HG03095 (cell line): ENCODE measurements around the gene SAPCD2.
"Not testable (repeated sequence)": the region's sequence is repeated elsewhere in the genome, so short reads cannot be mapped to it uniquely, and the experiment has no call there.

Experiments used
- ATAC-seq: cut with Tn5 transposase; IDR thresholded peaks from one replicate; pipeline ENCODE4 v1.9.1; 2021; ENCODE audit warnings: moderate library complexity; ENCODE audit not compliant: unreplicated experiment

Gene SAPCD2, protein sequence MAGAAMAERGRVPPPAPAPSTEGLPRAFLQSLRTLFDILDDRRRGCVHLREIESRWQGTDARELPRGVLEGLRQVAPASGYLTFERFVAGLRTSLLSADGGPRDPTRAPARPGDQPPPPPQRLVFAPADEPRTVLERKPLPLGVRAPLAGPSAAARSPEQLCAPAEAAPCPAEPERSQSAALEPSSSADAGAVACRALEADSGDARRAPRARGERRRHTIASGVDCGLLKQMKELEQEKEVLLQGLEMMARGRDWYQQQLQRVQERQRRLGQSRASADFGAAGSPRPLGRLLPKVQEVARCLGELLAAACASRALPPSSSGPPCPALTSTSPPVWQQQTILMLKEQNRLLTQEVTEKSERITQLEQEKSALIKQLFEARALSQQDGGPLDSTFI

DNA sequence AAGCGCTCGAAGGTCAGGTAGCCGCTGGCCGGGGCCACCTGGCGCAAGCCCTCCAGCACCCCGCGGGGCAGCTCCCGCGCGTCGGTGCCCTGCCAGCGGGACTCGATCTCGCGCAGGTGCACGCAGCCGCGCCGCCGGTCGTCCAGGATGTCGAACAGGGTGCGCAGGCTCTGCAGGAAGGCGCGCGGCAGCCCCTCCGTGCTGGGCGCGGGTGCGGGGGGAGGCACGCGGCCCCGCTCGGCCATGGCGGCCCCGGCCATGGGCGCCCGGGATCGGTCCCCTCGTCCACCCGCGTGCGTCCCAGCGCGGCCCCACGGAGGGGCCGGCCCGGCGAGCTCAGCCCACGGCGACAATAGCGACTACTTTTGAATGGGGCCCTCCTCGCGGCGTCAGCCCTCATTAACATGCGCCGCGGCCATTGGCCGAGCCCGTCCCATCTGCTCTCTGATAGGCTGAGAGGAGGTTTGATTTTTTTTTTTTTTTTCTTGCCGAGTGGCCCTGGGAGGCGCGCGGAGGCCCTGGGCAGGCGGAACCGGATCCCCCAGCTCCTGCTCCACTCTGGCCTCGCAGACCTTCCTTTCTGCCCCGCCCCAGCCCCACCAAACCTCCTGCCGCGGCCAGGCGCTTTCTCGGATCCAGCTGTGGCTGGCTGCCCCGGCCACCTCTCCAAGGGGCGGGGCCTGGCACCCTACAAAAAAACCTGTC is at the start of gene SAPCD2:
Gene SAPCD2 (minus strand): TSS at position 357 of the 705 bp plus-strand sequence. CDS start 97 bp downstream, at position 260.
- ATAC-seq: peak; percentile 50

DNA sequence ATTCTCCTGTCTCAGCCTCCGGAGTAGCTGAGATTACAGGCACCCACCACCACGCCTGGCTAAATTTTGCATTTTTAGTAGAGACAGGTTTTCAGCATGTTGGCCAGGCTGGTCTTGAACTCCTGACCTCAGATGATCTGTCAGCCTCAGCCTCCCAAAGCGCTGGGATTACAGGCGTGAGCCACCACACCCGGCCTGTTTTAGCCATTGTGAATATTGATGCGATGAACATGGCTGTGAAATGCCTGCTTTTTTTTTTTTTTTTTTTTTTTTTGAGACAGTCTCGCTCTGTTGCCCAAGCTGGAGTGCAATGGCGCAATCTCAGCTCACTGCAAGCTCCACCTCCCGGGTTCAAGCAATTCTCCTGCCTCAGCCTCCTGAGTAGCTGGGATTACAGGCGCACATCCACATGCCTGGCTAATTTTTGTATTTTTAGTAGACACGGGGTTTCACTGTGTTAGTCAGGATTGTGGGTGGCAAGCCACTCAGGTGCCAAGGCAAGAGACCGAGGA is 47.8 kb upstream of the SAPCD2 start:
- ATAC-seq: not testable (repeated sequence)

DNA sequence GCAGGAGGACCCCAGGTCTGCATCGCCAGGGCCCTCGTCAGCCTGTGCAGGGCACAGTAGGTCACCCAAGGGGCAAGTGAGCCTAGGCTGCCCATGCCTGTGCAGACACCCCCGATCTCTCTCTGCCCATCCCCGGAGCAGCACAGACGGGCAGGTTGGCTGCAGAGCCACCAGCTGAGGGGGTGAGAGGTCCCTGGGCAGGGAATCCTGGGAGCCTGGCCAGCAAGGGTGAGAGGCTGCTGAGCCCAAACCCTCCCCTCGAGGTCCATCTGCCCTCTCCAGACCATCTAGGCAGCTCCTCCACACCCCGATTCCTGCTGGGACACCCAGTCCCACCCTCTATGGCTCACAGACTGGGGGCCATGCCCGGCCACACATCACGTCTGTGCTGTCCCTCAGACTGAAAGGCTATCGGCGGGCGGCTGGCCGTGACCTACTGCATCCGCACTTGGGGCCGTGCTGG is 46.9 kb upstream of the SAPCD2 start:
- ATAC-seq: no peak

DNA sequence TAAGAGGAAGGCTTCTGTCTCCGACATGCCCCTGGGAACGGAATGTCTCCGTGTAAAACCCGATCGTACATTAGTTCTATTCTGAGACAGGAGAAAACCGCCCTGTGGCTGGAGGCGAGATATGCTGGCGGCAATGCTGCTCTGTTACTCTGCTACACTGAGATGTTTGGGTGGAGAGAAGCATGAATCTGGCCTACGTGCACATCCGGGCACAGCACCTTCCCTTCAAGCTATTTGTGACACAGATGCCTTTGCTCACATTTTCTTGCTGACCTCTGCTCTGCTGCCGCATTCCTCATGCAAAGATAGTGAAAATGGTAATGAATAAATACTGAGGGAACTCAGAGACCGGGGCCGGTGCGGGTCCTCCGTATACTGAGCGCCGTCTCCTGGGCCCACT is 46.4 kb upstream of the SAPCD2 start:
- no peak for ATAC-seq

DNA sequence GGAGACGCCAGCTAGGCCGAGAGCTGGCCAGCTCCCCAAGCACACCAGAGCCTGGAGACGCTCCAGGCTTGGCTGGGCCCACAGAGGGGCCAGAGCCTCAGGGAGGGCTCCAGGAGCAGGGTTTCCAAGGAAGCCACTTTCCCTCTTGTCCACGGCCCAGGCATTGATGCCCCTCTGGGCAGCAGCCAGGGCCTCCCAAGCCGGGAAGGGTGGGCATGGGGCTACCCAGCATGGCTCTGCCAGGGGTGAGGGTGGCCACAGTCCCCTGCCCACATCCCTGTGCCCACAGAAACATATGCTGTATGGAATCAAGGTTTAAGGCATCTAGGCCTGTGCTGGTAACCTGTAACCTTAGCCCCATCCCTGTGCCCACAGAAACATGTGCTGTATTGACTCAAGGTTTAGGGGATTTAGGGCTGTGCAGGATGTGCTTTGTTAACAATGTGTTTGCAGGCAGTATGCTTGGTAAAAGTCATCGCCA is 45.7 kb upstream of the SAPCD2 start:
- ATAC-seq: no peak

DNA sequence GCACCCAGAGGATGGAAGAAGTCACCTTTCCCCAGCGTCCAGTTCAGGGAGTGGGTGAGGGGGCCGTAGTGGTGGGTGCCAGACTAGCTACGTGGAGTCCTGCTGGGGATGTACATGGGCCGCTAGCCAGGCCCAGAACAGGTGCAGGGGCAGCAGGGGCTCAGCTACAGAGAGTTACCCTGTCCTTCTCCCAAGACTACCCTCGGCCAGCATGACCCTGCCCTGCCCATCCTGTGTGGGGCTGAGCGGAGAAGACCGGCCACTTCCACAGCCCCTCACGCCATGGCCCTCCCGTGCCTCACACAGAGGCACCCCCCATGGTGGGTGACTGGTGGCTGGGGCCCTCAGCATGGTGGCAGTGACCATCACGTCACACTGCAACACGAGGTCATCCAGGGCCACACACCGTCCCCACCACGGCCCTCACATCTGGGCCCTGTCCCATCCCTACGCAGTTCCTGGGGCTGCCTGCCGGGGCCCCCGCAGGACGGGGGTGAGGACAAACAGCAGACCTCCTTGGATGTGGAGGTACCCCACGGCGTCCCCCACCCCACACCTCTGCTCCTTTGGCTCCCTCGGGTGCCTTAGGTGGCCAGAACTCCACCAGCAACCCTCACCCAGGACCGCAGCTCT is 45.2 kb upstream of the SAPCD2 start:
- ATAC-seq: no peak

DNA sequence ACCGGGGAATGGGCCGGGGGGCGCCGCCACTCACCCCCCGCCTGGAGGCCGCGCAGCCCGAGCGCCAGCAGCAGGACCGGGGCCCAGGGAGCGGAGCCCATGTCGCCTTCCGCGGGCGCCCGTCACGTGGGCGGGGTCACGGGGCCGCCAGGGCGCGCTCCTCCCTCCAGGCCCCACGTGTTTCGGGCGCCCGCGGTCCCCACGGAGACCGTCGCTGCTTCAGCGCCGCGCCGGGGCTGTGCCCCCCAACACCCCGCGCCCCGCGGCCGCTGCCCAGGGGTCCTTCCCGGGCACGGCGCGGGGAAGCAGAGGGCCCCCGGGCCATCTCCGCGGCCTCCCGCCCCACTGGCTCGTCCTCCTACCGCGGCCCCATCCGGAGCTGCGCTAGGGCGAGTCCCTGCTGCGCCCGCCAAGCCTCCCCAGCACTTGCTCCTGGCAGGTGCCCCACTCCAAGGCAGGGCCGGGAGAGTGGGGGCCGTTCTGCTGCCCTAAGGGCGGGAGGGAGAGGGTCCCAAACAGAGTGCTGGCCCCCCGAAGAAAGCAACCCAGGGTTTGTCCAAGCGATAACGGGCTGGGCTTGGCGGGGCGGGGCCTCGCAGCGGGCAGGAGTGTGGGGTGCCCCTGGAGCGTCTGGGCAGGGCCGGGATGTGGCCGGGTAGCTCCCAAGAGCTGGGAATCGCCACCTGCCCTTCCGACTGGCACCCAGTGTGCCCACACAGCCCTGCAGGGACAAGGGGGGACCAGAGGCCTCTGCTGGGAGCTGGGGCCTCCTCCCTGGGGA is 44.4 kb upstream of the SAPCD2 start, which contains the start of gene DPP7:
Gene DPP7 (minus strand): TSS at position 121 of the 781 bp plus-strand sequence. CDS start 20 bp downstream, at position 101.
- ATAC-seq: peak; percentile 53

DNA sequence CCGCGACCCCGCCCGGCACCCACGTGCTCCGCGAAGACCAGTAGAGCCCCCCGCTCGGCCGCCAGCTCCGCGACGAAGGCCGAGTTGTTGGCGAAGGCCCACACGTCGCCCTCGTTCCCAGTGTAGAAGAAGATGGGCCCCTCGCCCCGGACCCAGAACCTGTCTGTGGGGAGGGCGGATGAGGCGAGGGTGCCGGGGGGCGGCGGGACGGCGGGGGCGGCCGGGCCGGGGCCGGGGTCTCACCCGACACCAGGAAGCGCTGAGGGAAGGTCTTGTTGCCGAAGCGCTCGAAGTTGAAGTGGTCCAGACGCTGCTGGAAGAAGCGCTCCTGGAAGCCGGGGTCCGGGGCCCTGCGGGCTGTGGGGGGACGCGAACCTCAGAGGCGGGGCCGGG is 43.9 kb upstream of the SAPCD2 start:
- ATAC-seq: peak; percentile 7

DNA sequence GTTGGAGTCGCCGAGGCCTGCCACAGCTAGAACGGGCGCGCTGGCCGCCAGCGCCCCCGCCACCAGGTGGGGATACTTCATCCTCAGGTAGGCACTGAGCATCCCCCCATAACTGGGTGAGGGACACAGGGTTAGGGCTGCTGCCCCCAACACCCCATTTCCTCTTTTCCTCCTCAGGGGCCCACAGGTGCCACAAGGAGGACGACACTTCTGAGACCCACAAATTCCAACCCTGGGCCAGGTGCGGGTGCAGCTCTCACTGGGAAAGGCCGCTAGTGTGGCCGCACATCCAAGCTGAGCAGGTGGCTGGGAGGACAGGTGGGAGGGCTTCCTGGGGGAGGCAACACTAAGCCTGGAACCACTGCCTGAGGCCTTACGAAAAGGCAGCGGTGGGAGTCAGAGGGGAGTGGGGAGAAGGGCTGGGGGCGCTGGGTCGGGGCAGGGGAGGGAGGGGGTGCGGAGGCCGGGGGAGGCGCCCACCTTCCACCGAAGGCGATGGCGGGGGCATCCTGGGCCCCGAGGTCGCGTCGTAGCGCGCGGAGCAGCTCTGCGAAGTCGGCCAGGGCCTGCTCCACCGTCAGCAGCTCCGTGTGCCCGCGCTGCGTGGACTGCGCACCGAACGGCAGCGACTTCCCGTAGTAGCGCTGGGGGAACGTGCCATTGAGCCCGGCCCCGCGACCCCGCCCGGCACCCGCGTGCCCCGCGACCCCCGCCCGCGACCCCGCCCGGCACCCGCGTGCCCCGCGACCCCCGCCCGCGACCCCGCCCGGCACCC is 43.2 kb upstream of the SAPCD2 start:
- no peak for ATAC-seq

DNA sequence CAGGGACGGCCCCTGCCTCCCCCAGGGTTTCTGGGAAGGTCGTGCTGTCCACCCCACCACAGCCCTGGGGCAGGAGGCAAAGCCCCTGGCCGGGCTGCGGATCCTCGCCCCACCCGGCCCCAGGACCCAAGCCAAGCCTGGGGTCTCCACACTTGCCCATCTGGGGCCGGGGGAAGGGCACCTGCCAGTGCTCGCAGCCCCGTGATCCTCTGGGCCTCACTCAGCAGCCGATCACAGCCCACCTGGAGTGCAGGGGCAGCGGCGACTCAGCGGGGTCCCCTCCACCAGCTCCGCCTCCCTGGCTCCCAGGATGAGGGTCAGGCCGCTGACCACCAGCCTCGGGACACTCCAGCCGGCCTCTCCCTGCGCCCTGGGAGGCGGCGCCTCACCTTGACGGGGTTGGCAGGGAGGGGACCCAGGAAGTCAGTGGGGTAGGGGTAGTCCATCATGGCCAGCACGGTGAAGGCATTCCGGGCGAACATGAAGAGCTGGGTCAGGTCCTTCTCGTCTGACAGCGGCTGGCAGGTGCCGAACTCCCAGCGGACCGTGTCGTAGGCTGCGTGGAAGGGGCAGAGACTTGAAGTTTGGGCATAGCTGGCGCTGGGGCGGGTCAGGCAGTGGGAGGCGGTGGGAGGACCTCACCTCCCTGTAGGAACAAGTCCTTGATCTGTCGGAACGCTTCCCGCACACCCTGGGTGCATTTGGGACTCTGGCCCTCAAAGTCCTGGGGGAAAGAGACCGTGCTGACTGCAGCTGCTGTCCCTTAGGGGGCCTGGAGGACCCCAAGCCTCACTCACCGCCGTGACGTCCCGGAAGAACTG is 42.4 kb upstream of the SAPCD2 start:
- no peak for ATAC-seq

DNA sequence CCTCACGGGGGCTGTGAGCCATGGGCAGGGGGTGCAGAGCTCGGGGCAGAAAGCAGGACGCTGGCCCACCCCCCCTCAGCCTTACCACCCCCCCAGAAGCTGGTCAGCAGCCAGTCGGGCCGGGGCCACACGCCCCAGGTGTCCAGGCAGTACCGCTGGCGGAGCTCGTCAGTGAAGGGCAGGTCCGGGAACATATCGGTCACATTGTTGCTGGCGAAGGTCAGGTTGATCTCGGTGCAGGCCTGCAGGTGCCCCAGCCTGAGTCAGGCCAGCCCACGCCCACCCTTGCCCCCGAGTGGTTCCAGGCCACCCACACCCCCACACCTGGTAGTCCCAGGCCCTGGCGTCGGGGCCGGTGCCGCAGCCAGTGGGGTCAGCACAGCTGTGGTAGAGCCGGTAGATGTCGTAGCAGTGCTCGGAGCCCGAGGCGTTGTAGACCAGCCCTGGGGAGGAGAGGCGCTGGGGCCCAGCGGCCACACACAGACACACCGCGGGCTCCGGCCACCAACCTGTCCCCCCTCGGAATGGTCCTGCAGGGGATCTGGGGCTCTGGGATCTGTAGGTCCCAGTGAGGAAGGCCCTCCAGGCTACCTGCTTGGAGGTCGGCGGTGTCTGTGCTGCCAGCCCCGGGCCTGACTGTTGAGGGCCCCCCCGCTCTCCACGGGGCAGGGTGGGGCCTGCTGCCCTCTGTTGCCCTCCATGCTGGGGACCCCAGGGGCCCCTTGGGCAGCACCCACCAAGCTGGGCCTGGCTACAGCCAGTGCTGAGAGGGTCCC is 41.6 kb upstream of the SAPCD2 start:
- no peak for ATAC-seq

DNA sequence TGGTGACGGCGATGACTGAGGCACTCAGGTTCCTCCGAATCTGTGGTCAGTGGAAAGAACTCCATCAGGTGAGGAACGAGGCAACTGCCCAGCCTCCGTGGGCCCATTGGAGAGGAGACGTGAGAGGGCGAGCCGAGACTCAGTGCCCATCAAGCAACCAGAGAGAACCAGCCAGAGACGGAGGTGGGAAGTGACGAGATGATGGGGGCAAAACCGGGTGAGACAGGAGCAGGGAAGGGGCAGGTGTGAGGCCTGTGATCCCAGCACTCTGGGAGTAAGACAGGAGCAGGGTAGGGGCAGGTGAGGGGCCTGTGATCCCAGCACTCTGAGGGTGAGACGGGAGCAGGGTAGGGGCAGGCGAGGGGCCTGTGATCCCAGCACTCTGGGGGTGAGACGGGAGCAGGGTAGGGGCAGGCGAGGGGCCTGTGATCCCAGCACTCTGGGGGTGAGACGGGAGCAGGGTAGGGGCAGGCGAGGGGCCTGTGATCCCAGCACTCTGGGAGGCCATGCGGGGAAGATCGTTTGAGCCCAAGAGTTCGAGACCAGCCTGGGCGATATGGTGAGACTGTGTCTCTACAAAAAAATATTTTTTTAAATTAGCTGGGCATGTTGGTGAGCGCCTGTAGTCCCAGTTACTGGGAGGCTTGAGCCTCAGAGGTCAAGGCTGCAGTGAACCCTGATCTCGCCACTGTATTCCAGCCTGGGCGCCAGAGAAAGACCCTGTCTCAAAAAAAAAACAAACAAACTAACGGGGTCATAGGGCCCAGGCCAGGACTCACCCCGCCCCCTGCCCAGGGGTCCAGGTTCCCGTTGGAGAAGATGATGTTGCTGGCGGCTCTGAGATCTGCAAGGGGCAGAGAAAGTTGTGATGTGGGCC is 40.8 kb upstream of the SAPCD2 start:
- no peak for ATAC-seq

DNA sequence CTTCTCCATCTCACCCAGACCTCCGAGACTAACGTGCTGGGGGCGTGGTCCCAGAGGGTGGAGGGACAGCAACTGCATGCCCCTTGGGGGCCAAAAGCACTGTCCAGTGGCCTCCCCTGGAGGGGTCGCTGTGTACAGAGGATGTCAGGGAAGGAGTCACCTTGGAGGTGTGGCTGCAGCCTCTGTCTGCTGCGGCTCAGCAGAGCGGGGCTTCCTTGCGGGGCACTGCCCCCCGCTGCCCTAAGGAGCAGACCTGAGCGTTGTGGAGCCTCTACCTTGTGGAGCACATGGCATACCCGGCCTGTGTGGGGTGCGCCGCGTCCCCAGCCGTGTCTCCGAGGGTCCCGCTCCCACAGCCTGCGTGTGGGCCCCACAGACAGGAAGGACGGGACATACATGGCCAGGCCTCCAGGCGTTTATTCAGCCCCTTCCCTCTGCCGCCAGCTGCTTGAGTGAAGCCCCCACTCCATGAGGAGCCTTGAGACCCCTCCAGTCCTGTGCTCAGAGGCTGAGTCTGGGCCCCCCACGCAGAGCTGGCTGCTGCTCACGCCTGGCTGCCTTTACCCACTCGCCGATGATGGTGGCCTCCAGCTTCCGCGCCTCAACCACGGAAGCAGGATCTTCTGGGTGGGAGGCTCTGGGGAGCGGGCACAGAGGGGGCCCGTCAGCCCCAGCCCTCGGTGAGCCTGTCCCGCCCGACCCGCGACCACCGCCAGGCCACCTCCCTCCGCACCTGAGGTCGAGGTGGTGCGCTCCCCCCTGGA is 40.0 kb upstream of the SAPCD2 start:
- no peak for ATAC-seq

DNA sequence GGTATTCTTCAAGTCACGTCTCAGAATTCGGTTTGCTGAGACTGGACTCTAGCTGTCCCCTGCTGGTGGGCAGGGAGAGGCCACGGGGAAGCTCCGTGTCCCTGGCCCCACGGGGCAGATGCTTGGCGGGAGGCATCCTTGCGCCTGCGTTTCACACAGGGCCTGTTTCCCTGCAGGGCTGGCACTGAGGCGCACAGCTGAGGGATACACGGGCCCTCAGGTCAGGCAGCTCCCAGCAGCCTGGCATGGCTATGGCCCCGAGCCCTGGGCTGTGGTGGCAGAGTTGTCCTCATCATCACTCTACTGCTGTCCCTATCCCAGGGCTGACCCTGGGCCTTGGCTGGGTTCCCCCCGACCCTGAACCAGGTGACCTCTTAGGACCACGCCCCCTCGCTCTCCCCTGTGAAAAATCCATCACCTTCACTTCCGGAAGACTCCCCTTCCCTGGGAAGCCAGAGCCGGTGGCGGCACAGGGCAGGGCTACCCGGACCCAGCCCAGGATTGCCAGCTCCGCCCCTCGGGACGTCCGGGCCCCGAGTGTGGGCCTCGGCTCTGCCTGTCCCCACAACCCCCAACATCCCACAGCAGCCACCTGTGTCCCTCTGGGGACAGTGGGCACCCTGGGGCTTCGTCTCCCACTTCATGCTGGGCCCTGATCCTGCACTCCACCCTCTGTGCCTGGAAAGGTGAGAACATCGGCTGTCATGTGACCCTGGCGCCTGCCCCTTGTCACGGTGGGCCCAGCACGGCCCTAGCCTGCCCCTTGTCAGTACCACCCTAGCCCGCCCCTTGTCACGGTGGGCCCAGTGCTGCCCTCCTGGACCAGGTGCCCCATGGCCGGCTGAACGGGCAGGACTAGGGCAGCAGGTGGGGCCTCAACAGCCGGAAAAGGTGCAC is 39.1 kb upstream of the SAPCD2 start:
- ATAC-seq: no peak

DNA sequence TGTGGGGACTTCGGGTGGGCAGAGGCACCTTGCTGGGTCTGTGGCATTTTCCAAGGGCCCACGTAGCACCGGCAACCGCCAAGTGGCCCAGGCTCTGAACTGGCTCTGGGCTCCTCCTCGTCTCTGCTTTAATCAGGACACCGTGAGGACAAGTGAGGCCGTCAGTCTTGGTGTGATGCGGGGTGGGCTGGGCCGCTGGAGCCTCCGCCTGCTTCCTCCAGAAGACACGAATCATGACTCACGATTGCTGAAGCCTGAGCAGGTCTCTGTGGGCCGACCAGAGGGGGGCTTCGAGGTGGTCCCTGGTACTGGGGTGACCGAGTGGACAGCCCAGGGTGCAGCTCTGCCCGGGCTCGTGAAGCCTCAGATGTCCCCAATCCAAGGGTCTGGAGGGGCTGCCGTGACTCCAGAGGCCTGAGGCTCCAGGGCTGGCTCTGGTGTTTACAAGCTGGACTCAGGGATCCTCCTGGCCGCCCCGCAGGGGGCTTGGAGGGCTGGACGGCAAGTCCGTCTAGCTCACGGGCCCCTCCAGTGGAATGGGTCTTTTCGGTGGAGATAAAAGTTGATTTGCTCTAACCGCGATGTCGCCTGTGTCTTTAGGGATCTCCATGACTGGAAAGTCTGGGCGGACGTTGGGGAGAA is 38.4 kb upstream of the SAPCD2 start:
- no peak for ATAC-seq
